ENCODE data around the gene DCLK2. TPM values are rescaled to one million over a fixed set of nuclear protein-coding genes. Genes with fewer than 3 reads are reported as not detected.
"Not testable (repeated sequence)": the region's sequence is repeated elsewhere in the genome, so short reads cannot be mapped to it uniquely, and the experiment has no call there.

The DCLK2 gene
- total RNA-seq, 1 donor from 2014 or later = 0.40 TPM

DNA sequence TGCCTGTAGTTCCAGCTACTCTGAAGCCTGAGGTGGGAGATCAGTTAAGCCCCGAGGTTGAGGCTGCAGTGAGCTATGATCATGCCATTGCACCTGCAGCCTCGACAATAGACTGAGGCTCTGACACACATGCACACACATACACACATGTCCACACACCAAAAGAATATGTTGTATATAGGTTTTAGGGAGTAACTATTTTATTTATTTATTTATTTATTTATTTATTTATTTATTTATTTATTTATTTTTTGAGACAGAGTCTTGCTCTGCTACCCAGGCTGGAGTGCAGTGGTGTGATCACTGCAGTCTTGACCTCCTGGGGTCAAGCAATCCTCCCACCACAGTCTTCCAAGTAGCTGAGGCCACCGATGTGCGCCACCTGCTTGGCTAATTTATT lies 78.3 kb downstream of the DCLK2 start:
- no peak for ATAC-seq

DNA sequence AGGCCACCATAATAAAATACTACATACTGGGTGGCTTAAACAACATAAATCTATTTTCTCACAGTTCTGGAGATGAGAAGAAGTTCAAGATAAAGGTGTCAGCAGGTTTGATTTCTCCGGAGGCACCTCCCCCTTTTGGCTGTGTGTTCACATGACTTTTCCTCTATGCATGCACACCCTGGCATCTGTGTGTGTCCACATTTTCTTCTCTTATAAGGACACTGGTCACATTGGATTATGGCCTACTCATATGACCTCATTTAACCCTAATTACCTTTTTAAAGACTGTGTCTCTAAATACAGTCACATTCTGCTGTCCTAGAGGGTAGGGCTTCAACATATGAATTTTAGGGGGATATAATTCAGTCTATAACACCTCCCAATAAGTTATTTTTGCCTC lies 79.8 kb downstream of the DCLK2 start:
- ATAC-seq = no peak

DNA sequence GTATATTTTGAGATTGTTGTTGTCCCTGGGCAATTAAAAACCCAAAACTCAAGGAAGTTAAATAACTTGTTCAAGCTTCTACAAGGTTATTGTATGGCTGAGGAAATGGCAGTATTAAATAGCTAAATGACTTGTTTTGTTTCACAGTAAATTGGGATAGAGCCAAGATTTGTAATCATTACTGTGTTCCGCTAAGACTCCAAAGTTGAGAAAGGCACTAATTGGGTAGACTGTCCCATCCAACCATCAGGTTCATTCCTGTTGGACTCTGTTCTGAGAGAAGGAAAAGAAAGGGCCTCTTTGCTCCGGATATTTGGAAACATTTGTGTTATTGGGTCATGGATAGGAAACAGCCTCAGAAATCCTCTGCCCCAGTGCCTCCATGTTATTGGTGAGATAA lies 82.2 kb downstream of the DCLK2 start:
- no peak for ATAC-seq

DNA sequence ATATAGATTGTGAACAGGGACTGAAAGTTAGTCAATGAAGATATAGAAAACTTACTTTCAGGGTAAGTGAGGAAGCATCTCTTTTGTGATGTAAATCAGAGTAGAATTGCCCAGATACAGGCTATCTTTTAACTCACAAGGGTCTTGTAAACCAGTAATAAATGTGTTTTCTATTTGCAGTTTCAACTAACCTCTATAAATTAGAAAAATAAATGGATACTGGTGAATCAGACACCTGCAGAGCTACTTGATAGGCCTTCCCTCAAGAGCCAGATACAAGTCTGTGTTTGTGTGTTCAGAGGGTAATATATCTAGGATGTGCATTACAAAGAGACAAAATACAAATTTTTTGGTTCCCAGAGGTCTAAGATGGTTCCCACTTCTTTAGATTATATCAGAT lies 82.9 kb downstream of the DCLK2 start:
- ATAC-seq = no peak

DNA sequence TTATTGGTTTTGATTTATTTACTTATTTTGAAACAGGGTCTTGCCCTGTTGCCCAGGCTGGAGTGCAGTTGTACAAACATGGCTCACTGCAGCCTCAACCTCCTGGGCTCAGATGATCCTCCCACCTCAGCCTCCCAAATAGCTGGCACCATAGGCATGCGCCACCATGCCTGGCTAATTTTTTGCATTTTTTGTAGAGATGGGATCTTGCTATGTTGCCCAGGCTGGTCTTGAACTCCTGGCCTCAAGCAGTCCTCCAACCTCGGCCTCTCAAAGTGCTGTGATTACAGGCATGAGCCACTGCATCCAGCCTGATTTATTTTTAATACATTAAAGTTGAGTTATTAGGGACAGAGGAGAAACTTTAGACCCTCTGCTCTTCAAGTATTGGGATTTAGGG lies 83.8 kb downstream of the DCLK2 start:
- not testable (repeated sequence) for ATAC-seq

DNA sequence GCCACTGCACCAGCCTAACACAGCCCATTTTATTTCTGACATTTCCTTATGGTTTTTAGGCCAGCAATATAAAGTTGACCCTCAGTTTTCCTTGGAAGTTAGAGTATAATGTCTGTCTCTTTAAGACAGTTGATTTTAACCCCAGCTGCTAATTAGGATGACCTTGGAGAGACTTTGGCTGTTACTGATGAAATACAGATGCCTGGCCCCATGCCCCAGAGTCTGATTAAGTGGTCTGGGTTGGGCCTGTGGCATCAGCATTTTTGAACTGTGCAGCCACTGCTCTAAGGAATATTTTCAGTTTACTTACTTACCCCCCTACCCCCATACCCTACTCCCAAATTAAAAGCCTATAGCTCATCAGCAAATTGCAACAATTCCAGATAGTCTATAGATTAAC lies 85.8 kb downstream of the DCLK2 start:
- no peak for ATAC-seq

DNA sequence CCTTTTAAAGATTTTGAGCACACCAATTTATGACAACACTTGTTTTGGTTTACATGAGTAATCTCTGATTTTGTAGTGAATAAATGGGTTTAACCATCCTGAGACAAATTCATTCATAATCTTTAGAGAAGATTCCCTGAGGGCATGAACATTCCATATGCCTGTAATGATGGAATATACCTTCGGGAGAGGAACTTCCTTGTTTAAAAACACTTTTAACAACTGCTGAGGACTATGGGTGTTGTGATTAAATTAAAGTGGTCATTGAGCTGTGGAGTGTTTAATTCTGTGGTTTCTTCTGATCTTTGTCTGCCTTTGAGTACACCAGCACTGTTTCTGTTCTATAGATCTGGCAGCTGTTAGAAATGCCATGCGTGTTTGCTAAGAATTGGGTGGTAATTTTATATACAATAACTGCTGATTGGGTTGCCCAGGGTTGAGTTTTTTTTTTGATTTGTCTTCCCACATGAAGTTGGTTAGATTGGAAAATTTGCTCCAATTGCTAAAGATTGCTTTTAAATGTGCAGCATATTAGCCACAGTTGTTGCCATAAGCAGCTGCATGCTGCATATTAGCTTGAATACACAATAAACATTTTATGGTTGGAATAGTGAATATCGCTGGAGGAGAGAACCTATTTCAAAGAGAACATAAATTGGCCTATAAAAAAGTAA lies 86.8 kb downstream of the DCLK2 start:
- ATAC-seq = no peak

DNA sequence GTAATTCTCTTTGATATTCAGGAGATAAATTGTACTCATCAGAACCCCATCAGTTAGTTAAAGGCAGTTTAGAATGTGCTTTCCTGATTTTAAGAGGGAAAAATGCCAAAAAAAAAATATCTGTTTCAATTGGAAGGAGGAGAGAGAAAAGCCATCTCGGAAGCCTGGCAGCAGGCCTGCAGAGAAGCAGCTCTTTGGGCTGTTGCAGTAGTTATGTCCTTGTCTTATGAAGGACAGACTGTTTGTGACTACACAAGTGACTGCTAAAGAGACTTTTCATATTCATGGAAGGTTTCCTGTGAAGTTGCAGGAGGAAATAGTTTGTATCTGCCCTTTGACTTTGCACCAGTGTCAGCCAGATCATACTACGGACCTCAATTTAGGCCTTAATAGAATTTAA lies 88.8 kb downstream of the DCLK2 start:
- no peak for ATAC-seq

DNA sequence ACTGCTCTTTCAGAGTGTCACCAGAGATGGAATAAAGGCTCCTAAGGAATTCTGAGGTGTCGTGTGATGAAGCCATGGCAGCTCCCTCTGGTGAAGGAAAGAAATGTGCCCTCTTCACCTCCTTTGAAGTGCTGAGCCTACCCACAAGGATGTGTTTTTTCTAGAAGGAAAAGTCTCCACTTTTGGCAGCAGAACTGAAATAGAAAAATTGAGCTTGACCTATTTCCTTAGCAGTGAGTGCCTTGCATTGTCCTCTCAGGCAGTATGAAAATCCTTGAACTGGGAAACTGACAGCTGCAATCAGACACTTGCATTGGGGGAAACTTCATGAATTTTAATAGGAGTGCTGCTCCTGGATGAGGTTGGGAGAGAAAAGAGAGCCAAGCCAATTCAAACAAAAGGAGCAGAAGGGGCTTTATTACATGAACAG lies 95.2 kb downstream of the DCLK2 start:
- ATAC-seq = no peak

DNA sequence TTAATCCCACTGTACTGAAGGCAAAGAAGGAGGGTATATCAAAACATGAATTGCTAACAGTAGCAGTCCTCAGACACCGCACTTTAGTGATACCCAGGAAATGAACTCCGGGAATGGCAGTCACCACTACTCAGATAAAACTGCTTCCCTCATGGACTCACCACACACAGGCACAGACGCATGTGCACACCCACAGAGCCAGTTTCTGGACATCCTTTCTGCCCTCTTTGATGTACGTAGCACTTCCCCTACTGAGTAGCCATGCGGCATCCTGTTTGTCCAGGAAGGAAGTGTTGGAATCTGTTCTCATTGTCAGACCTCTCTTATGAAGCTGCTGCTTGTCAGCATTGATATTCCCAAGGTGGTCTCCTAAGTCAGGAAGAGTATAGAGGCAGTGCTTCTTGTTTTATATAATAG lies 95.7 kb downstream of the DCLK2 start:
- ATAC-seq = peak; percentile 55

DNA sequence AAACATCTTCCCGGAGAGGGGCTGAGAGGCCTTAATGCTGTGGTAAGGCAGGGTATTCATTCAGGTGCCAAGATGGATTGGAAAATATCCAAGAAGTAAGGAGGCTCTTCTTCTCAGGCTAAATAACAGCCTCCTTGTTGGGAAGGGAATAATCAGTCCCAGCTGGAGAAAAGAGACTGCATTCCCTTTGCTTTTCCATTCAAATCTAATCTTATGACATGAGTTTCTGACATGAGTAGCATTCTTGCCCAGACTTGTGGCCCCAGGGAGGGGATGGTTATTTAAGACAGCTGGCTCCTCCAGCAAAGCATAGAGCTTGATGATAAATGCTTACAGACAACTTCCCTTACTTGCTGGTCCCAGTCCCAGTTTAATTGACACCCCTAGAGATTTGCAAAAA lies 98.3 kb downstream of the DCLK2 start:
- ATAC-seq = no peak

DNA sequence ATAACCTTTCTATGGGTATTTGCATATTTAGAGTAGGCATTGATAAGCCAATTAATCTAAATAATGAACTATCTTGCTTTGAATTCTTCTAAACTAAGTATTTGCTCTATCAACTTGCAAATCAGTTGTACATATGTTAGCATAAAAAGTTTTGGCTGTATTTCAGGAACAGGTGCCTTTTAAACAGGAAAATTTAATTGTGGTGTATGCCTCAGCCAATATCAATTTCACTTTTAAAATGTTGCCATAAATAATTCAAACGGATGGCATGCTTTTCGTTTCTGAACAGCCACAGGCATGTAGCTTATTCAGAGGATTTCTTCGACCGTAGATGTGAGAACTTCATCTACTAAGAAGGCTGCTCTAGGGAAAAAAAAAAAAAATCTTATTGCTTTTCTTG lies 99.9 kb downstream of the DCLK2 start:
- no peak for ATAC-seq

DNA sequence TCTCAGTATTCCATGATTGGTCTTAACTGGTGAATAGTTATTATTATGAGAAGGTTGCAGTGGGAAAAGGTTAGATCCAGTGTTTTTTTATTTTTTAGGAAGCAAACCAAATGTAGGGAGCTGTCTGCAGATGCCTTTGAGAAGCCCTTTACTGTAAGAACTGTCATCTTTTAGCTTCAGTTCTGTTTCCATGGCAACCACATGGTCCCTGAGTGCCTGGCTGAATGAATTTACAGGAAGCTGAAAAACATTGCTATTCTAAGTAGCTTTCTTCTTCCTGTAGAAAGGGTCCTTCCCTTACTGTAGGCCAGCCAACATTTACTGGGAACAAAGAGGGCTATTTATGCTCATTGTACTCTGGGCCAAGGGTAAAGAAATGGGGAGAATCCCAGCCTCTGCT lies 103.3 kb downstream of the DCLK2 start:
- ATAC-seq = peak; percentile 23

DNA sequence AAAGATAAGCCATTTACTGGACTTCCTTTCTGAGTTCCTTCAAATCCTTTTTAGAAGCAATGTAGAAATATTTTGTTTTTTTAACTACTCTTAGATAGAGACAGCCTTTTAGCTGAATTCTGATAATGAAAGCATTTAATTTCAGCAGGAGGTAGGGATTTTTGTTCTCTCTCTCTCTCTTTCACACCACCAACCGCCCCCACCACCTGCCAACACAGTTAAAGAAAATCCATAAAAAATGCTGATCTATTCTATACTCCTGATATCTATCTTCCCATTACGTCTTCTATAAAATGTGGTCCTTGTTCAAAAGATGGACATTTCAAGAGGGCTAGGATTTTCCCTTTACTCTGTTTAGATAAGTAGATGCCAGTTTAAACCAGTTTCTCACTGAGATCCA lies 104.5 kb downstream of the DCLK2 start:
- ATAC-seq = no peak

DNA sequence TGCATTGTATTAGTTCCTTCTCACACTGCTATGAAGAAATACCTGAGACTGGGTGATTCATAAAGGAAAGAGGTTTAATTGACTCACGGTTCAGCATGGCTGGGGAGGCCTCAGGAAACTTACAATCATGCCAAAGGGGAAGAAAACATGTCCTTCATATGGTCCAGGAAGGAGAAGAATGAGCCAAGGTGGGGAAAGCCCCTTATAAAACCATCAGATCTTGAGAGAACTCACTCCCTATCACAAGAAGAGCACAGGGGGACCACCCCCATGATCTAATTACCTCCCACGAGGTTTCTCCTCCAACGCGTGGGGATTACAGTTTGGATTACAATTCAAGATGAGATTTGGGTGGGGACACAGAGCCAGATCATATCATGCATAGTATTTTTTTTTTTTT lies 106.8 kb downstream of the DCLK2 start:
- not testable (repeated sequence) for ATAC-seq

DNA sequence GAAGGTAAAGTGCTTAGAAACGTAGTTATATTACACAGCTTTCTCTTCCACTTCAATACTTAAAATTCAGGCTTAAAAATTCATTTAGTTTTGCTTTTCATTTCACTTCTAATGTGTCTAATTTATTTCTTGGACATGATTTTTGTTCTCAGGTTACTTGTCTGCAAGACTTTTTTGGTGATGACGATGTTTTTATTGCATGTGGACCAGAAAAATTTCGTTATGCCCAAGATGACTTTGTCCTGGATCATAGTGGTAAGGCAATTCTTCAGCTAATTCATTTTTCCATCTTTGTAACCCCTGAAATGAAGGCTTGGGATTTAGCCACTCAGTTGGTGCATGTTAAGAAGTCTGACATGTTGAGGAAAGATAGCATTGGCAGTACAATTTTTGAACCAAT lies 114.7 kb downstream of the DCLK2 start:
- no peak for ATAC-seq

DNA sequence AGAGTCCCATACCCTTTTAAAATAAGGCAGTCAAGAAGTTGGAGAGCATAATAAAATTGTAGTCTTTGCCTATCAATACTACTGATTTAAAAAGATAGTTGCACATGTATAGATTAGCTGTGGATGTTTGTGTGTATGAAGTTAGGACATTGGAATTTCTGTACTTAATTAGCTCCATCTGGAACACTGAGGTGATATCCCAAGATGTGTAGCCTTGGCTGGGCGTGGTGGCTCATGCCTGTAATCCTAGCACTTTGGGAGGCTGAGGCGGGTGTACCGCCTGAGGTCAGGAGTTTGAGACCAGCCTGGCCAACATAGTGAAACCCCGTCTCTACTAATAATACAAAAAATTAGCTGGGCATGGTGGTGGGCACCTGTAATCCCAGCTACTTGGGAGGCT lies 119.0 kb downstream of the DCLK2 start:
- ATAC-seq = not testable (repeated sequence)

DNA sequence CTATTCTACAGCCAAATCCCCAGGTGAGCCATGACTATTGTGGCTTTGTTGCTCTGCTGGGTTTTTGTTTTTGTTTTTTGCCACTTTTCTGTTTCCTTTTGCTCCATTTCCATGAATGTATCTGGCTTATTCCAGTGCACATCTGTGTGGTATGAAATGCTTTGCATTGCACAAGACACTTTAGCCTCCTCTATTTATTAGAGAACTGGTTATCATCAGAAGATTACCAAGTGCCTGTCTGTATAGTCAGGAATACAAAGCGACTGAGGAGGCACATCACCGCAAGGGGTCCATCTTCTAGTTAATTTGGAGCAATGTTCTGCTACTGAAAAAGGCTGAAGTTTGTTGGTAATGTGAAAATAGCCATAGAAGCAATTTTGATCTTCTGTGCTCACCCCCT lies 120.8 kb downstream of the DCLK2 start:
- no peak for ATAC-seq

DNA sequence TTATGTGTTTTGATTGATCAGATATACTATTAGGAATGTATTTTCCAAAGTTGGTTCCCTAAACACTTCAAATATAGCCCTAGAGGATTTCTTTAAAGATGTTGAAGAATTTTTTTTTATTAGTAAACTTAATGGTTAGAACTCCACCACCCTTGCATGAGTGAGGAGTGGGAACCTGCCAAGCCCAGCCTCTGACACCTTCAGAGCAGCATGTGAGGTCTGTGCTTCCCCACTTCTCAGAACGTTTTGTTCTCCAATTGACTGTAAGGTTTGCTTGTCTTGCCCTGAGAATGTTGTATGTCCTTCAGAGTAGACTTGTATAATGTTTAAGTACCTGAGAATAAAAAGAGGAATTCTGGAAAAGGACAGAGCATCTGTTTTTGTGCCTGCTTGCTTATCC lies 126.8 kb downstream of the DCLK2 start:
- ATAC-seq = no peak

DNA sequence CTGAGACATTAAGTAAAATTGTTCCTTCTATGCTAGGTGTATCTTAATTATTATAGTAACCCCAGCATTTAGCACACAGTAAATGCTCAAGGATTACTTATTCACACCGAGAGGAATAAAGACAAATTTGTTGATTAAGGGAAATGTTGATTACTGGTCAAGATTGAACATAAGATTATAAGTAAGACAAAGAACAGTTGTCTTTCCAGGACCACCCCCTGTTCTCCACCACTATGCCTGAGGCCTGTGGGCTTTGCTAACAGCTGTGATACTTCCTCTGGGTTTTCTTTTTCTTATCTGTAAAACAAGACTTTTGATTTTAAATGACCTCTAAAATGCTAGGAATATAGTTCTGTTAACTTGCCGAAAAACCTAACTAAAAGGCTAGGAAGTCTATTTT lies 128.0 kb downstream of the DCLK2 start:
- ATAC-seq = no peak

DNA sequence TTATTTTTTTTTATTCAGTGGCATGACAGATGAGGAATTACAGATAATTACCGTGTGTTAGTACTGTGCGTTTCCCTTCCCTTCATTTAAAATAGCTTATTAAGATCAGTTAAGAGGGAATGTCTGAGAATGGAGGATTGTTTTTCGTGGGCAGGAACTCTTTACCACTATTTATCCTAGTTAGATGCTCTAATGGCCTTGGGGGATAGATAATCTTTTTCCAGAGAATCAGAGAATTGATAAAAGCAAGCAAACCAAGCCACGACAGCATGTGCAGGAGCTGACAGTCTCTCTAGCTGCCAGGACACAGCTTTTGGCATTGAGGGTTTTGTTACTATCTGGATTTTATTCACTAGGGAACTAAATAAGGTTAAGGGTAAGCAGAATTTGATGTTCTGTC lies 128.7 kb downstream of the DCLK2 start:
- no peak for ATAC-seq

DNA sequence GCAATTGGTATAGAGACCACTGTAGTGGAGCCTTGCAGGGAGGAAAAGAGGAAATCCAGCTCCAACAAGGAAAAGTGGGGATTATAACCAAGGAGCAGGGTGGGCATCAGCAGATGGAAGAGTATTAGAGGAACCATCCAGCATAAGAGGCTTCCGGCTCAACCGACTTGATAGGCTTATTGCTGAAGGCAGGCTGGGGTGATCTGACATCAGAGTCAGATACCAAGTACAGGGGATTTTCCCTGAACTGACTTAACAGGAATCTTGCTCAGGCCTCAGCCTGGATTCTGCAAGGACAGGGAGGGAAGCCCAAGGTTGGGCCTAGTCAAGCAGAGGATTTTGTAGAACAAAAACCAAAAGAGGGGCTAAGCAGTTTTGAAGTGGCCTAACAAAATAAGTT lies 129.6 kb downstream of the DCLK2 start:
- ATAC-seq = no peak

DNA sequence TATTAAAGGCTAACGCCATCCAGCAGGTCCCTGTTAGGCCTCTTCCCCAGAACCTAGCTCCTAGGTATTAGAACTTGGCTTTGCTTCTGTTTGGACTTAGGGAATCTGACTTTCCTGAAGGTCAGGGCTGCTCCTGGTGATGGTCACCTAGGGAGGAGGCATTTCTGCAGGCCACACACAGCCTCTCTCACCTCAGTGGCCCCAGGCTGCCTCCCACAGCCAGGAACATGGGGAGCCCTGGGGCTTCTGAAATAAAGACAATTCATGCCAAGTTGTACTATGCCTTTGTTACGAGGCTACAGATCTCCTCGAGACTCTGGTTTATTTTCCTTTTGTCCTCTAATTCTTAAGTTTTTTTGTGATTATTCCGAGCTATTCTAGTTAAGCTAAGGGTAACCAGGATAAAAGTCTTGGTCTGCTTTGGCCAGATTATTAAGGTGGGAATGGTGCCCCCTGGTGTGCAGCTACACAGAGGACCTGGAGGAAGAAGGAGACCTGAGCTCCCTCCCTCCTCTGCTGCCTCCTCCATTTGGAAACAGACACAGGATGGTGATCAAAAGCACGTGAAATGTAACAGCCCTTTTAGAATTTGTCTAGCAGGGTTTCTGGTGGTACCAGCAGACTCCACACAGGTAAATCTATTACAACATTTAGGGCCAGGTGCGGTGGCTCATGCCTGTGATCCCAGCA lies 131.0 kb downstream of the DCLK2 start:
- peak; percentile 49 for ATAC-seq

DNA sequence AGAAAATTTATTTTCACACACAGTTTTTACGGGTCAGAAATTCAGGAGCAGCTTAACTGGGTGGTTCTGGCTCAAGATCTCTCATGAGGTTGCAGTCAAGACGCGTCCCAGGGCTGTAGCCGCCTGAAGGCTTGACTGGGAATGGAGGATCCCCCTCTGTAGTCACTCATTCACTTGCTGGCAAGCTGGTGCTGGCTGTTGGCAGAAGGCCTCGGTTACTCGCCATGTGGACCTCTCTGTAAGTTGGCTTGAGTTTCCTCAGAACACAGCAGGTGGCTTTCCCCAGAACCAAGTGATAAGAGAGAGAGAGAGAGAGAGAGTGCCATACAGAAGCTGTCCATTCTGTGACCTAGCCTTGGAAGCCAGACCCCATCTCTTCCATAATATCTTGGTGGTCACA lies 132.8 kb downstream of the DCLK2 start:
- ATAC-seq = no peak
